Activated naive CD4-positive, alpha-beta T cell treated with anti-CD3 and anti-CD28 coated beads, Interleukin-2, amount 50 U/mL, for 24 hours (primary cell): ENCODE measurements around the gene NBPF26.
A peak's percentile ranks its signal among the peaks of the same experiment; 100 is the strongest.
"Not testable (repeated sequence)": the region's sequence is repeated elsewhere in the genome, so short reads cannot be mapped to it uniquely, and the experiment has no call there.

ENCODE experiments used
- H3K27ac Mint-ChIP-seq: one replicate; pipeline ENCODE4 v1.8.0; 2021; ENCODE audit warnings: mild to moderate bottlenecking, mixed read lengths
- H3K27me3 Mint-ChIP-seq: one replicate; pipeline ENCODE4 v1.8.0; 2021; ENCODE audit warnings: mixed read lengths
- H3K36me3 Mint-ChIP-seq: one replicate; pipeline ENCODE4 v1.8.0; 2021; ENCODE audit warnings: mixed read lengths
- H3K4me1 Mint-ChIP-seq: one replicate; pipeline ENCODE4 v1.8.0; 2021; ENCODE audit warnings: mixed read lengths
- H3K4me3 Mint-ChIP-seq: one replicate; pipeline ENCODE4 v1.8.0; 2021; ENCODE audit warnings: mild to moderate bottlenecking, mixed read lengths
- H3K9me3 Mint-ChIP-seq: one replicate; pipeline ENCODE4 v1.8.0; 2021; ENCODE audit warnings: mixed read lengths

The NBPF26 gene

DNA sequence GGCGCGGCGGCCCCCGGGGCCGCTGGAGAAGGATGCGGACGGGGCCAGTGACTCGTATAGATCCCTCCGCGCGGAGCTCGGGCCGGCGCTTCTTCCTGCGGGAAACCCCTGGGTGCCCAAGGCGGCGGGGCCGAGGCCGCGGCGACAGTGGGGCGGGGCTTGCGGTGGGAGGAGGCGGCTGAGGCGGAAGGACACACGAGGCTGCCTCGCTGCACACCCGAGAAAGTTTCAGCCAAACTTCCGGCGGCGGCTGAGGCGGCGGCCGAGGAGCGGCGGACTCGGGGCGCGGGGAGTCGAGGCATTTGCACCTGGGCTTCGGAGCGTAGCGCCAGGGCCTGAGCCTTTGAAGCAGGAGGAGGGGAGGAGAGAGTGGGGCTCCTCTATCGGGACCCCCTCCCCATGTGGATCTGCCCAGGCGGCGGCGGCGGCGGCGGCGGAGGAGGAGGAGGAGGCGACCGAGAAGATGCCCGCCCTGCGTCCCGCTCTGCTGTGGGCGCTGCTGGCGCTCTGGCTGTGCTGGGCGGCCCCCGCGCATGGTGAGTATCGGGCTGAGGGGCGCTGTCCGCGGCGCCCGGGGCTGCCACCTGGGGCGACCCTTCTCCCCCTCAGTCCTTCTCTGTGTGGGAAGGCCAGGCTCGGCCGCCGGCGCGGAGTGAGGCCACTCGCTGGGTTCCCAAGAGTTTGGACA is at the start of gene NBPF26:
Gene NBPF26 (plus strand): TSS at position 231 of the 688 bp plus-strand sequence.
- not testable (repeated sequence) for H3K27me3 Mint-ChIP-seq, H3K9me3 Mint-ChIP-seq, H3K36me3 Mint-ChIP-seq, H3K4me1 Mint-ChIP-seq
- H3K4me3 Mint-ChIP-seq = peak within 1 kb of the TSS; percentile 71
- H3K27ac Mint-ChIP-seq = peak within 1 kb of the TSS; percentile 74

DNA sequence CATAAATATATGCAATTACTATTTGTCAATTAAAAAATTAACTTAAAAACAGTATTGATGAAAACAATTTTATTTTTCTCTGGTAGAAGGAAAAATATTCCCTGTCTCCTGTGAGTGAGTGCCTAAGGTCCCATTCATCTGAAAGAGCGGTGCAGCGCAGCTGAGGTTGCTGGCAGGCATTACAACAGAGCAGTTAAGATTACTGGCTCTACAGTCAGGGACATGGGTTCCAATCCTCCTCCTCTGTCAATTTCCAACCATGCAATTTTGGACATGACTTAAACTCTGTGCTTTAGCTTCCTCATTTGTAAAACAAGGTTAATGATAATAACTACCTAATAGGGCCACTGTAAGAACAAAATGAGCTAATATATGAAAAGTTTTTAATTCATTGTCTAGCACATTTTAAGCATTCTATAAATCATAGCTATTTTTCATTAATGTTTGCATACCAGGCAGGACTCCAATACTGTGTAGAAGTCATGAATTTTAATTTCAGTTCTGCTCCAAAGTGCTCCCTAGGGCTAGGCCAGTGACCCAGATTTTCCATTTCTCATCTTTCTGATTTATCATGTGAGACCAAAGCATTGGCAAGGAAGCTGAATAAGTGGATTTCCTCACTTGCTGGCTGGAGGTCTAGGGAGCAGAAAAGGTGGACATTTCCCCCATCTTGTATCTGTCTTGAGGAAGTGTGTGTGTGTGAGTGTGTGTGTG is 43.5 kb upstream of the NBPF26 start:
- not testable (repeated sequence) for H3K9me3 Mint-ChIP-seq, H3K4me3 Mint-ChIP-seq, H3K27me3 Mint-ChIP-seq, H3K4me1 Mint-ChIP-seq, H3K36me3 Mint-ChIP-seq, H3K27ac Mint-ChIP-seq

DNA sequence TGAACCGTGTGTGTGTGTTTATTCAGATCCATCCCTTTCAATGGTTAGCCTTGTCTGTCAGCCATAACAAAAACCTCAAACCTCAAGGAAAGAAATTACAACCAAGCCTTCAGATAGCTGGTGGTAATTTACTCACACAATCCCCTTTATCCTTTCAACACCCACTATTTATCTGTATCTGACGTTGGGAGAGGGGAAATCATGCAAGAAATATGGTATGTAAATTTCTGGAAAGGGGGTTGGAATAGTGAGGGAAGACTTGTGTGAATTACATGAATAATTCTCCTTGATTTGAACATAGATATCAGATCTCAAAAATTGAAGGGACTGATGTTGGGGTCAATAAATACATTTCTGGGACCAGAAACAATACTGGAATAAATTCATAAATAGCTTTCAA is 42.8 kb upstream of the NBPF26 start:
- not testable (repeated sequence) for H3K4me1 Mint-ChIP-seq, H3K4me3 Mint-ChIP-seq, H3K36me3 Mint-ChIP-seq, H3K27me3 Mint-ChIP-seq, H3K9me3 Mint-ChIP-seq, H3K27ac Mint-ChIP-seq

DNA sequence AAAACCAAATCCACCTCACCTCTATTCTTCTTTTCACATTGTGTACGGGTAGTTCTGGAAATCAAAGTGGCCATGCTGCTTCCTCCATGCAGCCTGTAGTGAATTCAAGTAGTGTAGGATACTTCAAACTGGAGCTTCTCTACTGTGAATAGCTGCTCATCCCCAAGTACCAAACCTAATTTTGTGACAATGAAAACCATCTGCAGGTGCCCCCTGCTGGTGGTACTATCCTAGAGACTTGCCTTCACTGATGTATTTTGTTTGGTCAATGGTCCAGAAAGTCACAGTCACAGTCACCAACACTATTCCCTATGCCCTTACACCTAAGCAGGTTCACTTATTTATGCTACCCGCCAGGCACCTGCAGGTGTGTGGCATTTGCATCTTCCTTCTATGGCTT is 39.3 kb upstream of the NBPF26 start:
- H3K27me3 Mint-ChIP-seq, H3K36me3 Mint-ChIP-seq, H3K9me3 Mint-ChIP-seq, H3K4me1 Mint-ChIP-seq, H3K27ac Mint-ChIP-seq, H3K4me3 Mint-ChIP-seq: not testable (repeated sequence)

DNA sequence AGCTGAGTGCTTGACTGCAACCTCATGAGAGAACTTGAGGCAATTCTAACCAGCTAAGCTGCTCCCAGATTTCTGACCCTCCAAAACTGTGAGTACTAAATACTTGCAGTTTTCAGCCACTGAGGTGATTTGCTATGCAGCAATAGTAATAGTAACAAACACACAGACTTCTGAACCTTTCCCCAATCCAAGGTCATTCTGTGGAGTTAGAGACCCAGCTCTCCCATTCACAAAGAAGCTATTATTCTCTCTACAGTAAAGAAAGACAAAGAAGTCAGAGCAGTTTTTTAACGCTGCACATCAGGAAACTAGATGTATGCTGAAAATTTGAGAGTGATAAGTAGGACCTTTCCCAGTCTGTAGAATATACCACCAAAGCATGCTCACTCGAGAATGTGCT is 38.1 kb upstream of the NBPF26 start:
- not testable (repeated sequence) for H3K36me3 Mint-ChIP-seq, H3K27ac Mint-ChIP-seq, H3K27me3 Mint-ChIP-seq

DNA sequence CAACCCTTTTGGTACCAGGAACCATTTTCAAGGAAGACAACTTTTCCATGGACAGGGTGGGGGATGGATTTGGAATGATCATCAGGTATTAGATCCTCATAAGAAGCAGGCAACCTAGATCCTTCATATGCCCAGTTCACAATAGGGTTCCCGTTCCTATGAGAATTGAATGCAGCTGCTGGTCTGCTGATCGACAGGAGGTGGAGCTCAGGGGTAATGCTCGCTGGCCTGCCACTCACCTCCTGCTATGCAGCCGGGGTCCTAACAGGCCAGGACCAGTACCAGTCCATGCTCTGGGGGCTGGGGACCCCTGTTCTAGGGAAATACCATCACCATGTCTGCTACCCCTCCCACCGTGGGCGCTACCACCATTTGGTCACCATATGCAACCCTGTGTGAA is 36.5 kb upstream of the NBPF26 start:
- not testable (repeated sequence) for H3K36me3 Mint-ChIP-seq, H3K4me3 Mint-ChIP-seq, H3K27ac Mint-ChIP-seq, H3K4me1 Mint-ChIP-seq, H3K27me3 Mint-ChIP-seq, H3K9me3 Mint-ChIP-seq

More for the DNA sequence above, 38.1 kb upstream of the NBPF26 start:
- not testable (repeated sequence) for H3K4me3 Mint-ChIP-seq, H3K4me1 Mint-ChIP-seq, H3K9me3 Mint-ChIP-seq

DNA sequence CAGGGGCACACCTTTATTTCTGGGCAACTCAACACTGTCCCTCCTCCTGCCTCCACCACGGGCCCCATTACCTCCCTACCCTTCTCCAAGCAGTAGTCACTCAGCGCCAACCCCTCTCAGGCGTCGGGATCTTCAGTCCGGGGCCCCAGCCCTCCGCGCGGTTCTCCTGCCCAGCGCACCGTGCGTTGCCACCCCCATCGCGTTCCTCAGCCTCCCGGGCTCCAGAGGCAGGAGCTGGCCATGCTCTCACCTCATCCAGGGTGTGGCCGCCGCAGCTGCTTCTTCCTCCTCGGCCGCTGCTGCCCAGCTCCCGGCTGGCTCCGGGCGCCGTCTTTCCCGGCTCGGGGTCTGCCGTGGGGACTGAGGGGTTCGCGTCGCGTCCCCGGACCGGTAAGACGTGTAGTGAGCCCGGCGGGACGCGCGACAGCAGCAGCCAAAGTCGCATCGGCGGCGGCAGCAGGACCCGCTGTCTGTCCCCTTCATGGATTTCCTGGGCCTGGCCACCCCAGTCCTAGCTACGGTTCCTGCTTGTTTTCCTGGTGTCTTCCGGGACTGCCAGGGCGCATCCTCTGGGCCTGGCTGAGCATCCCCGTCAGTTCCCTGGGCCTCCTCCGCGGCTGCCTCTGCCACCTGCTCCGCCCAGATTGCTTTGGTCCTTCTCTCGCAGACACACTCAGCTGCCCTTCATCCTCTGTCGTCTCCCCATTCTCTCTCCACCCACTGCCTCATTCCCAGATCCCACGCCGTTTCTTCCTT is 22.8 kb upstream of the NBPF26 start:
- H3K4me3 Mint-ChIP-seq, H3K9me3 Mint-ChIP-seq: not testable (repeated sequence)

DNA sequence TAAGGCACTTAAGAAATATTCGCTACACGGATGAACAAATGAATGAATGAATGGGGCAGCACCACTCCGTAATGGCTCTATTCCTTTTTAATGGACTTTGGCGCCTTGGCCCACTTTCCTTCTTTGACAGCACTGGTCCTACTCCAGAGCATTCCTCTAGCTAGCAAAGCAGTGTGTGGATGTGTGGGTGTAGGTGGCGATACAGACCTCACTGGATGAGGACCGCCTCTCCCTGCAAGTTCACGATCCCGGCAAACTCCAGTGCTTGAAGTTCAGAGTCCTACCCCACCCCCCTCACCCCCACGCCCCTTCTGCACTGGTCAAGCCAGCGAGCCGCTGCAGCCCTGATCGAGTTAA is 409 bp upstream of the NBPF26 start:
- H3K36me3 Mint-ChIP-seq, H3K27ac Mint-ChIP-seq, H3K27me3 Mint-ChIP-seq, H3K9me3 Mint-ChIP-seq, H3K4me1 Mint-ChIP-seq: not testable (repeated sequence)
- peak overlapping the region; percentile 71 for H3K4me3 Mint-ChIP-seq

More for the DNA sequence above, 22.8 kb upstream of the NBPF26 start:
- H3K4me1 Mint-ChIP-seq, H3K27ac Mint-ChIP-seq, H3K36me3 Mint-ChIP-seq, H3K27me3 Mint-ChIP-seq: not testable (repeated sequence)

DNA sequence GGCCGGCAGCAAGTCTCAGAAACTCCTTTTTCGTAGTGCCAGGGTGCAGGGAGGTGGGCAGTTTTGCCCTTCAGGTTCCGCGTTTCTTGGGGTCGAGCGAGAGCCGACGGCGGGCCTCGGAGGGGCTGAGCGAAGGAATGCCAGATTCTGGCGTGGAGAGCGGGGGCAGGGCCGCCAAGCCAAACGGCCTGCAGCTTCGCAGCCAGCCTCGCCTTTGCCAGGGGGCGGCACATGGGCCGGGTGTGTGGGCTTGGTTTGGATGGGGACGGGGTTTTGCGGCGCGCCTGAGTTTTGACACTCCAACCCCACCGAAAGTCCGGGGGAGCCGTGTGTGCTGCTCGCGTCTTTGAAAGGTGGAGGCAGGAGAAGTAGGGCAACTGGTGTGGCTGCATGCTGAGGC is 762 bp downstream of the NBPF26 start:
- not testable (repeated sequence) for H3K9me3 Mint-ChIP-seq, H3K27ac Mint-ChIP-seq, H3K4me1 Mint-ChIP-seq

DNA sequence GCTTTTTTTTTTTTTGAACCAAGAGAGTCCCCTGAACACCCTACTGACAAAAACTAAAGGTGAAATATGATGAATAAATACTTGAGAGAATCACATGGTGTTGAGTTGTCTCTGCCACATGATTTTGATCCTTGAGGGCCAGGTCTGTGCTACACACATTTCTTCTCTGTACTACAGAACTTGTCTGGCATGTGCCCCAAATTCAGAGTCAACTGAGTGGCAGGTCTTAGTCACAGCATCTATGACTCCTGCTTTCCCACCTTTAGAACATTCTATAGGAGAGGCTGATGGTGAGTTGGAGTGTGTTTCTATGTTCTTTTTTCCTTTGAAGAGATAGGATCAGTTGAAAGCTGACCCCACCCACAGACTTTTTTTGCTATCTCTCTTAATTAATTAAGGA is 5.1 kb downstream of the NBPF26 start:
- H3K4me3 Mint-ChIP-seq, H3K9me3 Mint-ChIP-seq, H3K36me3 Mint-ChIP-seq, H3K27ac Mint-ChIP-seq, H3K27me3 Mint-ChIP-seq: not testable (repeated sequence)
- H3K4me1 Mint-ChIP-seq = peaks cover 11% of the 10 kb centered on the region

More for the DNA sequence above, 762 bp downstream of the NBPF26 start:
- H3K4me3 Mint-ChIP-seq = peak overlapping the region; percentile 67
- not testable (repeated sequence) for H3K27me3 Mint-ChIP-seq, H3K36me3 Mint-ChIP-seq

DNA sequence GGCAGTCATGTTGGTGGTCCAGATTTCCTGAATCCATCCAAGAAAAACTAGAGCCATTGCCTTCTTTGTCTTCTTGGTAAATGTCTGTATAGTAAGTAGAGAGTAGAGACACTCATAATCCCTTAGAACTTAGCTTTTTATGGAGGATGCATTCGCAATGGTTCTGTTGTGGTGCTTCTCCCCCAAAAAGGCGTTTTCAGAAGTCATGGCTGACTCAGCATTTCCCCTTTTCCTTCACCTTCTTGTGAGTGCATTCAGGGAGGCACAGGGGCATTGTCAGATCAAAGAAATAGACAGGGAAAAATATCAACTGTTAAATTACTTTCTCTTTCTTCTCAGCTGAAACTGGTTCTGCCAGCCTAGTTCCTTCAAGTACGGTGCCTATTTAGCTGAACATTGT is 45.3 kb downstream of the NBPF26 start:
- not testable (repeated sequence) for H3K27ac Mint-ChIP-seq, H3K27me3 Mint-ChIP-seq

DNA sequence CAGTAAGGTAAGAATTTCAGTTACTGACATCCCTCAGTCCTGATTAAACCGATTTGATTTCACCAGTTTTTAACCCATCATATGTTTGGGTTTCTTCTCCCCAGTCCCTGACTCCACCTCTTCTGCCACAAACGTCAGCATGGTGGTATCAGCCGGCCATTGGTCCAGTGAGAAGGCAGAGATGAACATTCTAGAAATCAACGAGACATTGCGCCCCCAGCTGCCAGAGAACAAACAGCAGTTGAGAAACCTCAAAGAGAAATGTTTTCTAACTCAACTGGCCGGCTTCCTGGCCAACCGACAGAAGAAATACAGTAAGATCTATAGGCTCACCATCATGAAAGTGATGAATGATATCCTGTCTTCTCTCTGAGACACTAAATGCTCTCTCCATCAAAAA is 81.7 kb downstream of the NBPF26 start:
- H3K36me3 Mint-ChIP-seq, H3K9me3 Mint-ChIP-seq, H3K4me3 Mint-ChIP-seq, H3K27me3 Mint-ChIP-seq, H3K4me1 Mint-ChIP-seq, H3K27ac Mint-ChIP-seq: not testable (repeated sequence)

More for the DNA sequence above, 45.3 kb downstream of the NBPF26 start:
- not testable (repeated sequence) for H3K4me1 Mint-ChIP-seq, H3K9me3 Mint-ChIP-seq, H3K4me3 Mint-ChIP-seq, H3K36me3 Mint-ChIP-seq

DNA sequence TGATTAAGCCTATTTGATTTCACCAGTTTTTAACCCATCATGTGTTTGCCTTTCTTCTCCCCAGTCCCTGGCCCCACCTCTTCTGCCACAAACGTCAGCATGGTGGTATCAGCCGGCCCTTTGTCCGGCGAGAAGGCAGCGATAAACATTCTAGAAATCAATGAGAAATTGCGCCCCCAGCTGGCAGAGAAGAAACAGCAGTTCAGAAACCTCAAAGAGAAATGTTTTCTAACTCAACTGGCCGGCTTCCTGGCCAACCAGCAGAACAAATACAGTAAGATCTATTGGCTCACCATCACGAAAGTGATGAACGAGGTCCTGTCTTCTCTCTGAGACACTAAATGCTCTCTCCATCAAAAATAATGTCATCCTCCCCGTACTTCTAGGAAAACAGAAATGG is 88.1 kb downstream of the NBPF26 start:
- not testable (repeated sequence) for H3K27me3 Mint-ChIP-seq, H3K9me3 Mint-ChIP-seq, H3K27ac Mint-ChIP-seq, H3K4me3 Mint-ChIP-seq, H3K4me1 Mint-ChIP-seq, H3K36me3 Mint-ChIP-seq

DNA sequence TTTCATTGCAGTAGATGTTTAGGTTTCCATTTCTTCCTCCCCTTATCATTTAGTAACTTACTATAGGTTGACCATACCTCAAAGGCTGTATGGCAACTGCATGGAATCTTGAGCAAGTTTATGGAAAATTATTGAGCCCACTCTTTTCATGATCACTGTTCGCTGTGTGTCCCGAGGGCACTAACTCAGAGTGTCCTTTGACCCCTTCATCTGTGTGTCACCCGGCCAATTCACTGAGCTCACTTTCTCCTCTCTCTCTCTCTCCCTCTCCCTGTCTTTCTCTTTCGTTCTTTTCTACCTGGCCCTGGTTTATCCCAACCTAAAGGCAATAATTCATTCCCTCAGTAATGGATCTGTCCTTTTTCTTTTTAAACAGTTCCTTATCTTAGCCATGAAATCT is 101.3 kb downstream of the NBPF26 start:
- not testable (repeated sequence) for H3K4me1 Mint-ChIP-seq, H3K36me3 Mint-ChIP-seq, H3K4me3 Mint-ChIP-seq, H3K27me3 Mint-ChIP-seq, H3K27ac Mint-ChIP-seq, H3K9me3 Mint-ChIP-seq

DNA sequence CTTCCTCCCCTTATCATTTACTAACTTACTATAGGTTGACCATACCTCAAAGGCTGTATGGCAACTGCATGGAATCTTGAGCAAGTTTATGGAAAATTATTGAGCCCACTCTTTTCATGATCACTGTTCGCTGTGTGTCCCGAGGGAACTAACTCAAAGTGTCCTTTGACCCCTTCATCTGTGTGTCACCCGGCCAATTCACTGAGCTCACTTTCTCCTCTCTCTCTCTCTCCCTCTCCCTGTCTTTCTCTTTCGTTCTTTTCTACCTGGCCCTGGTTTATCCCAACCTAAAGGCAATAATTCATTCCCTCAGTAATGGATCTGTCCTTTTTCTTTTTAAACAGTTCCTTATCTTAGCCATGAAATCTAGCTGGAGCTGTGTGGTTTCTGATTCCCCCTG is 102.9 kb downstream of the NBPF26 start:
- H3K27ac Mint-ChIP-seq, H3K4me3 Mint-ChIP-seq, H3K4me1 Mint-ChIP-seq, H3K36me3 Mint-ChIP-seq, H3K9me3 Mint-ChIP-seq, H3K27me3 Mint-ChIP-seq: not testable (repeated sequence)

DNA sequence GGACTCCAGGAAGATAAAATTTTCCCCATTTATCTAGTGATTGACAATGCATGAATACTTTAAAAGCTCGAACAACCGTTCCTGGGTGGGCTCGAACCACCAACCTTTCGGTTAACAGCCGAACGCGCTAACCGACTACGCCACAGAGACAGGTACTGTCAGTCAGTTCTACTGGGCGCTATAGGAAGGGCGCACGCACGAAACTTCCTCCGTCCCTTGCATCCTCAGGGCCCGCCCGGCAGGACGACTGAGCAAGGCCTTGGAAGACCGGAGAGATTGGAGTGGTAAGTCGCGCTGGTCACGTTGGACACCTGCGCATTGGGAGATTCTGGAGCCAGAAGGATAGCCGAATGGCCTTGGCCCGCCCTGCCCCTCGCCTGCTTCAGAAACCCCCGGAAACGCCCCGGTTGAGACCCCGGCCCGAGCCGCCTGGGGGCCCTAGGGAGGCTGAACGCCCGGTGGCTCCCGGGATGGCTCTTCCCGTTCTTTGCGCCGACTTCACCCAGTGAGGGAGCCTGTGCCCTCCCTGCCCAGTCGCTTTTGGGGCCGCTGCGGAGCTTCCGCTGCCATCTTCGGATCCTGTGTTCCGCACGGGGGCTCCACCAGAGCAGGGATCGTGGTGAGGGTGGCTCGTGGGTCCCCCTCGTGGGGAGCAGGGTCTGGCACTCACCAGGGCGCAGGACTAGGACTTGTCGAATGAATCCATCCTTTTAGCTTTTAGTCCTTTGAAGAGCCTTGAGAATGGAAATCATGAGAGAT is 120.6 kb downstream of the NBPF26 start:
- not testable (repeated sequence) for H3K36me3 Mint-ChIP-seq, H3K4me1 Mint-ChIP-seq, H3K27me3 Mint-ChIP-seq, H3K9me3 Mint-ChIP-seq
- H3K4me3 Mint-ChIP-seq = peak overlapping the region; percentile 91
- peak overlapping the region; percentile 100 for H3K27ac Mint-ChIP-seq
